GOT3 (cell line): Measurements from ENCODE around the gene PLCD3.

Source experiments
- DNase-seq: peaks from one replicate; lab custom pipeline; 2025; ENCODE audit warnings: mixed read lengths; lab: John Stamatoyannopoulos, UW

Gene PLCD3

GRCh38 chr17:45149669-45150664 is 17.7 kb upstream of the PLCD3 start:
- no peak for DNase-seq

- no peak for DNase-seq
Measured at GRCh38 chr17:45149037-45149668, 16.8 kb upstream of the PLCD3 start.

- DNase-seq = peak; percentile 98
Measured at GRCh38 chr17:45148183-45149036, 16.1 kb upstream of the PLCD3 start, which contains the start of gene HEXIM1. TSS of gene HEXIM1 (plus strand) at chr17:45148475. CDS start at chr17:45149191, 716 bp downstream.

DNA sequence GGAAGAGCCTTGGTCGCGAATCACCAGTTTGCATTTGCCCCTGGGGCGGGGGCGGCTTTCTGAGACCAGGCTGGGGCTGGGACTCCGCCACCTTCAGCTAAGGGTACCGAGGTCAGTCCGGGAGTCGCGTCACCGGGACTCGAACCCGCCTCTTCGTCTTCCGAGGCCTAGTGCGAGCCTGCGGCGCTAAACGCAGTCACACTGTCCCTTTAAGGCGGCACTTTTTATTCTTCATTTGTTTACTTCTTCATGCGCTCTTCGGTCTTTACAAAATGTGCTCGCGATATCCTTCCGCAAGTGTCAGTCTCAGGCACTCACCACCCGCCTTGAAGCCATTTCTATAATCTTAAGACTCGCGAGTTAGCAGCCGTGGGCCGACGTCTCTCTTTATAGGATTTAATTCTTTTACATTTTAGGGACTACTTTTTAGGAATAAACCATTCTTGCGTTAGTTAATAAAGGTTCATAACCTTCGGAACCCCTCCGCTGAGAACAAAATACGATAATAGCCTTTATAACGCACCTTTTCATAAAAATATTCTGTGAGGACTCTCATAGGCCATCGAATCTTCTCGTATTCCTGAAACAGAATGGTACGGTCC is 15.4 kb upstream of the PLCD3 start:
- peak; percentile 64 for DNase-seq

DNA sequence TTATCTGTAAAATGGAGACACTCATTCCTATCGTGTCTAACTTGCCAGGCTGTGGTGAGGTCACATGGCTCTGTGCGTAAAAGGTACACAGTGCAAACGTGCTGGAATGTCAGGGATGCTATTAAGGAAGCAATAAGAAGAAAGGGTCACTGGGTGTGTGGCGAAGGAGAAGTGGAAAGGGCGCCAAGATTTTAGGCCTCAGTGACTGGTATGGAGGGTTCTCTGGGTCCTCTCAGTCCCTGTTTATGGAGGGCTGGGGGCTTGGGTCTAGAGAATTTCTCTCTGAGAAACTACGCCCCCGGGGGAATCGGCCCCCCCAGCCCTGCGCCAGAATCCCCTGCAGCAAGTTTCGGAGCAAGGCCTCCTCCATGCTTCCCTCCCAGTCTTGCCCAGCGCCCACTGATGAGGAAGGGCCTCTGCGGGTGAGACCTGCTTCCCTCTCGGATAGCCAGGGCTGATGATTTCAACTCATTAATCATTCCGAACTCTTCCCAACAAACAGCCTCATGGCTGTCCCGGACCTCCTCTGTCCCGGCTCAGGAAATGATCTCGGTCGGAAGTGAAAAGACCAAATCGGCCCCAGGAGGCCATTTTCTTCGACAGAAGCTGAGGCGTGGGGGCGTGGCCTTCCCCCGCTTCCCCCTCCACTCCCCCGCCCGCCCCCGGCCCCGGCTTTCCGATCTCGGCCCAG is 14.7 kb upstream of the PLCD3 start:
- DNase-seq = peak; percentile 64

- no peak for DNase-seq
Measured at GRCh38 chr17:45146592-45146889, 14.2 kb upstream of the PLCD3 start.

DNA sequence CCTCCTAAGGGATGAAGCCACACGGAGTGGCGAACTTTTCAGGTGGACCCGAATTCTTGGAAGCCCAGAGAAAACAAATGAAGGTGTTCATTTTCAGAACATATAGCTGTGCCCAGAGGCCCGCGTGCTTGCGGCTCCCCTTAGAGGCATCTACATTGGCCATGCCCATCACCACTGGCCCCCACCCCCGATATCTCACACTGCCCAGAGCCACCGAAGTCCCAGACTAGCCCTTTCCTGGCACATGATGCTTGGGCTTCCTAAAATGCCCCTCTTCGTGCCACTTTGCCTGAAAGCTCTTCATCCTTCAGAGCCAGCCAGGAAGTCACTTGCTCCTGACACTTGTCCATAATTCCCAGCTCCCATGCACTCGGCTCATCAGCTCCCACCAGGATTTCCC is 13.9 kb upstream of the PLCD3 start:
- no peak for DNase-seq

DNA sequence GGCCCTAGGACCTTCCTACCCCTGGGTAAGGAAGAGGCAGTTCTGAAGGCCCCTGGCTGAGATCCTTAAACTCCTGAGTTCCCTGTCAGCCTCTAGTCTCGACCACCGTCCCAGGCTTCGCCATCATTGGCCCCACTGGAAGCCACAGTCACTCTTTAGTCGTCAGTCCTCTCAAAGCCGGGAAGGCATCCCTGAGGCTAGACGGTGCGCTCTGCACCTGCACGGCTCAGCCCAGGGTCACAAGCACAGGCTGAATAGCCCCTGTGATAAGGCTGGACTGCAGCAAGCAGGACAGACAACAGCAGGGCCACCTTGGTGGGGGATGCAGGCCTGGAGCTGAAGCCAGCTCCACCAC is 12.7 kb upstream of the PLCD3 start:
- DNase-seq = no peak

GRCh38 chr17:45144199-45145034 is 12.1 kb upstream of the PLCD3 start:
- DNase-seq = no peak

DNA sequence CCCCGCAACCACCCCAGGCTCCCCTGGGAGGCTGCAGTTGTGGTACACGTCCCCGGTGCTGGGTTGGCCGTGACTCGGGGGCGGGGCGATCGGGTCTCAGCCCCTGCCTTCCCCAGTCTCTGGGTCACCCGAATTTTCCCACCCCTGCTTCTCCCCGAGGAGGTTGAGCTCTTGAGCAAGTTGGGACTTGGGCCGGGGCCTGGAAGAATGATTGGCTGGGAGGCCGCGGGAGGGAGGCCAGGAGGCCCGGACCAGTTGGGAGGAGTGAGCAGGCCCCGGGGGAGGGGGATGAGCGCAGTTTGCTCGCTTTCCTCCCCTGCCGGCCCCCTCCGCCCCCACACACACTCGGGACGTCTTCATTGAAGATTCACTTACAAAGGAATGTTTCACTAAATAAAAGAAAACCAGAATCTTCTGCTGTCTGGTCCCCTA is 11.5 kb upstream of the PLCD3 start:
- DNase-seq = peak; percentile 50

DNA sequence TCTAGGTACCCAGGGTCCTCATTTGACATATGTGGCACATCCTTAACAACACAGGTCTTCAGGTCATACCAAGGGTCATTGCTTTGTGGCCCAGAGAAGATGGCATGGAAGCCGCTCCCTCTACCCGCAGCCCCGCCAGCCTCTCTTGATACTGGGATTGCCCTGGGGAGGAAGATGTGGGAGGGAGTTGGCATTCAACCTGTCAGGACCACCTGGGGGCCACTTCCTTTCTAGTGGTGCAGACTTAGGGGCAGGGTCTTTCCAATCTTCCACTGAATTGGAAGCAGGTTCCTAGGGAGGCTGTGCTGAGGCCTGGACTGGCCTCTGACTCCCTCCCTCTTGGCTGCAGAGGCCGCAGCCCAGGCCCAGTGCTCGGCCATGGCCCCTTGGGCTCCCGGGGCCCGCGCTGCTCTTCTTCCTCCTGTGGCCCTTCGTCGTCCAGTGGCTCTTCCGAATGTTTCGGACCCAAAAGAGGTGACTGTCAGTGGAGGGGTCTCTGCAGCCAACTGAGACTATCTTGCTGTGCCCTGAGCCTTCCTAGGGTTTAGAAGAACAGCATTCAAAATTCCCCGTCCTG is 10.9 kb upstream of the PLCD3 start:
- no peak for DNase-seq

DNA sequence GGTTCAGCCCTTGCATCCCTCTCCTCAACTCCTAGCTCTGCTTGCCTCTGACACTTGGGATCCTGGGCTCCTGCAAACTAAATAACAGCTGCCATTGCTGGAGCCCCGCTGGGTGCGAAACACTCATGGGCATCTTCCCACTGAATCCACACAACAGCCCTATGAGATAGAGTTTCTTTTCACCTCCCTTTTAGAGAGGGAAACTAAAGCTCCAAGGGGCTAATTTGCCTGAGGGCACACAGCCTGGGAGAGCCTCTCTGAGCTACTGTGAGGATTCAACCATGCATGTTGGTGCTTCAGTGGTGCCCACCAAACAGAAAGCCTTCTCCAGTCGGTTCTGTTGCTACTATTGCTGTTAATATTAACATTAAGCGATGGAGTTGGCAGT is 7.2 kb upstream of the PLCD3 start:
- no peak for DNase-seq

DNA sequence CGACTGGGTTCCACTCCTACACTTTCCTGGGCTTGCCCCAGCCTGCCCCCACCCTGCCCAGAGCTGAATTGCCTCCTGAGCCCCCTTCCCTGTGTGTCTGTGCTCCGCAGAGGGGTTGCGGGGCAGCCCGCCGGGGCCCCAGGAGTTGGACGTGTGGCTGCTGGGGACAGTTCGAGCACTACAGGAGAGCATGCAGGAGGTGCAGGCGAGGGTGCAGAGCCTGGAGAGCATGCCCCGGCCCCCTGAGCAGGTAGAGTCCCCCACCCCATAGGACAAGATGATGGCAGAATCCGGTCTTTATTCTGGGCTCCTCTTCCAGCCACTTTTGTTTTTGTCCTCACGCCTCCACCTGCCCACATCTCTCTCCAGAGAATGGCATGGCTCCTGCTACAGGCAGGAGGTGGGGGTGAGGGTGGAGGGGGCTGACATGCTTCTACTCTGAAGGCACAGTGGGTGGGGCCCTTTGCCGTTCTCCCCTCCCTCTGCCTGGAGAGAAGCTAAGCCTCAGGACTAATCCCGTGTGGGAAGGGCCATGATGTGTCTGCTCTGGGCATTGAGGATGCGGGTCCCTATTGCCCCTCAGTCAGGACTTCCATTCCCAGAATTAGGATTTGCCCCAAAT is 6.7 kb upstream of the PLCD3 start:
- DNase-seq = no peak

- no peak for DNase-seq
Measured at GRCh38 chr17:45137561-45138305, 5.4 kb upstream of the PLCD3 start.

DNA sequence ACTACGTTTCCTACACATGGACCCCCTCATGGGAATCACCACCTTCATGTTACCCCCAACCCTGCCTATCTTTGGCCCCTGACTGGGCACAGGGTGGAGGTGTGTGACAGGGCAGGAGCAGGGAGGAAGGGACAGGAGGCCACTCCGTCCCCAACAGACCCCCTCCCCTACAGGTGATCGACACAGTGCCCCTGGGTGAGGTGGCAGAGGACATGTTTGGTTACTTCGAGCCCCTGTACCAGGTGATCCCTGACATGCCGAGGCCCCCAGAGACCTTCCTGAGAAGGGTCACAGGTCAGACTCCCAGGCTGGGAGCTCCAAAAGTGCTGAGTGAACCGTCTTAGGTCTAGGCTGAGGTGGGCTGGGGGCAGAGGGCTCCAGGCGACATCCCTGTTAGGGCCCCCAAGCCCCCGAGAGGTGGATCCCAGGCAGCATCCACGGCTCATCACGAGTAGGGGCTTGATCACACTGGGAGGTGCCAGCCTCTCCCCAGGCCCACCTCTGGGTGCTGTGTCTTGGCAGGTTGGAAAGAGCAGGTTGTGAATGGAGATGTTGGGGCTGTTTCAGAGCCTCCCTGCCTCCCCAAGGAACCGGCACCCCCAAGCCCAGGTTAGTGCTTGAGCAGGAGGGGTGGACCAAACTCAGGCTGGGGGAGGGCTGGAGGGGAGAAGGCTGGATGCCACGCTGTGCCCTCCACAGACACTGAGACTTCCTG is 4.7 kb upstream of the PLCD3 start:
- no peak for DNase-seq

- DNase-seq = no peak
Measured at GRCh38 chr17:45135978-45136791, 3.9 kb upstream of the PLCD3 start.

DNA sequence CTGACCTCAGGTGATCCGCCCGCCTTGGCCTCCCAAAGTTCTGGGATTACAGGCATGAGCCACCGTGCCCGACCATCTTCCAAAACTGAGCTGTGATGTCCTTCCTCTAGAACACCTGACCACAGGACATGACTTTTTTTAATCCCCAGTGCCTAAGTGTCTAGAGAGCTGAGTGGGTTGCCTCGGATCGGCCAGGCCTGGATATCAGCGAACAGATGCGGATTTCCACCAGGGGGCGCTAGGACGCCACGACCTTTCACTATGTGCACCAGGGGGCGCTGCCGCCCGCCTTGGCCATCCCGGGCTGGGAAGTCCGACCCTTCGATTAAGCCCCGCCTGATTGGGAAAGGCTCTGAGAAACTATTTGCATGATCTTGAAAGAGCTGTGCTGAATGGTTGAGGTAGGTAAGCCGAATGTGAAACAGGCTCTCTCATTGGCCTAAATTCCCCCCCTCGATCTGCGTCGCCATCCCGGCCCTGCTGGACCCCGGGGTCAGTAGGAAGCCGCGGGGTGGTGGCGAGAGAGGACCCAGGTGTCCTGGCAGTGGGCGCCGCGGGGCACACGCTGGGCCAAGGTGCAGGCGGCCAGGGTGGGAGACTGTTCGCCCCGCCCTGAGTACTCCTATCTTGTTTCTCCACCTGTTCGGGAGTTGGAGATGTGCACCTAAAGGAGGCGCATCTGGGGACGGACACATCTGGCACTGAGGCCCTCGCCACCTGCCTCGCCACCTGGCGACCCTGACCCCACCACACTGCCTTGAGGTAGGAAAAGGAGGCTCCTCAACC is 3.1 kb upstream of the PLCD3 start, which contains the start of gene ACBD4:
Gene ACBD4, plus strand, starts transcription at position 496 of the 786 bp plus-strand sequence. CDS start 458 bp downstream, outside the sequence.
- DNase-seq = peak; percentile 91
